ENCODE results near the gene CCDC7.

CCDC7 gene

DNA sequence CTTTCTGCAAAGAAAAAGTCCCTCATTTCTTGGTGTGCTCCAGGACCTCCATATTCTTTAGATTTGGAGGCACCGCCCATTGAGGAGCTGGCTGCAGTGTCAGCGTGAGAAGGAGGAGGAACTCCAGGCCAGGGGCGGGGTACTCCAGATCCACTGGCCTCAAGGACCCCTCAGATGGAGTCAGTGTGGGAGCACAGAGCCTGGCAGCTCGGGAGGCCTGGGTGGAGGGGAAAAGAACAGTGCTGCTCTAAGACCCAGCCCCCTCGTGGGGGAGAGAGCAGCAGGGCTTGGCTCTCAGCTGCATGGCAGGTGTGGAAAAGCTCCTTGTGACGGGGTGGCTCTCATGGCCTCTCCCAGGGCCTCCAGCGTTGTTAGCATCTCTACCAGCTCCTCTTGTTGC lies 441.5 kb downstream of the CCDC7 start:
- CTCF ChIA-PET: no interaction called here
- Histone ChIP-seq H3K36me3 (ENCODE audit: control insufficient read depth in 4 of 4, insufficient read depth in 4 of 4, low read length in 3 of 4) (no peaks in the 10 kb centered on the region), H3K4me1 (ENCODE audit: control extremely low read depth in 1 of 4, control insufficient read depth in 4 of 4, insufficient read depth in 4 of 4, low read length in 3 of 4) (no peaks in the 10 kb centered on the region), H3K9me3 (ENCODE audit: control extremely low read depth in 1 of 5, control insufficient read depth in 4 of 5, insufficient read depth in 2 of 5, low read depth in 1 of 5, low read length in 4 of 5) (no peaks in the 10 kb centered on the region), H3K27ac (ENCODE audit: insufficient read depth in 1 of 2, low read depth in 1 of 2, low read length in 2 of 2, poor library complexity in 1 of 2, severe bottlenecking in 2 of 2) (no peak overlapping the region), H3K27me3 (replicated peaks in 2 of 5; ENCODE audit: control insufficient read depth in 4 of 5, insufficient read depth in 5 of 5, low read length in 4 of 5) (no peaks in the 10 kb centered on the region), H3K4me3 (ENCODE audit: control insufficient read depth in 1 of 7, extremely low read depth in 1 of 7, insufficient read depth in 4 of 7, low read depth in 2 of 7, low read length in 6 of 7) (no peak overlapping the region)
- WGBS (ENCODE audit: insufficient coverage): 96% methylated on average over 7 of the region's 7 CpGs
- POLR2A ChIA-PET: no interaction called here
- no peak for DNase-seq

DNA sequence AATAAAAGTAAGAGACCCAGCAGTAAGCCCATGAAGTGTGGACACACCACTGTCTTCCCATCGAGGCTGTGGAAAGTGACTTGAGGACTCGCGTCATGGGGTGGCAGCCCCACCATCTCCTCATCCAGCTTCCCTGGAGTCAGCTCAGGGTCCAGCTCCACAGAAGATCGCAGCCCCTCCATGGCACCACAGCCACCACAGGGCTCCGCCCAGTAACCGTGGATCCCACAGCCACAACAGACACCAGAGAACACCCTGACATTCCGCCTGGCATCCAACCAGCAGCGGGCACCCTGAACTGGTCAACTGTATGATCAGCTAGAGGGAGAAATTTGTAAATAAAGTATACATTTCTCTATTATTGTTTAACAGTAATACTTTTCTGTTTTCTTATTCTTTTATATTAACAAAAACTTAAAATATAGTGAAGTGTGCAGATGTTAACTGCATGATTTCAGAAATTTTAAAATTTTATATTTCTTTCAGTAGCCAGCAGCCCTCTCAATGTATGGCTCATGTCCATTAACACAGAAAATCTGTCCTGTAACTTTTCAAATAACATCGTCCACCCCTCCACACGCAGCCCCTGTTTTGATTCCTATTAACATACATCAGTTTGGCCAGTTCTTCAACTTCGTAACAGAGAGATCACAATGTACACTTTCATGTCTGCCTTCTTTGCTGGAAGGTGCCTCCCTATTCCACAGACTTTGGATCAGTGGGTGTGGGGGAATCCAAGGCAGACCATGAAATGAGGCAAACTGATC lies 442.4 kb downstream of the CCDC7 start:
- Histone ChIP-seq H3K4me1 (ENCODE audit: control extremely low read depth in 1 of 4, control insufficient read depth in 4 of 4, insufficient read depth in 4 of 4, low read length in 3 of 4) (peaks cover 0 to 3% (median 0%) of the 10 kb centered on the region in 4 experiments), H3K27me3 (replicated peaks in 2 of 5; ENCODE audit: control insufficient read depth in 4 of 5, insufficient read depth in 5 of 5, low read length in 4 of 5) (no peaks in the 10 kb centered on the region), H3K36me3 (ENCODE audit: control insufficient read depth in 4 of 4, insufficient read depth in 4 of 4, low read length in 3 of 4) (no peaks in the 10 kb centered on the region), H3K9me3 (ENCODE audit: control extremely low read depth in 1 of 5, control insufficient read depth in 4 of 5, insufficient read depth in 2 of 5, low read depth in 1 of 5, low read length in 4 of 5) (no peaks in the 10 kb centered on the region), H3K27ac (ENCODE audit: insufficient read depth in 1 of 2, low read depth in 1 of 2, low read length in 2 of 2, poor library complexity in 1 of 2, severe bottlenecking in 2 of 2) (no peak overlapping the region), H3K4me3 (ENCODE audit: control insufficient read depth in 1 of 7, extremely low read depth in 1 of 7, insufficient read depth in 4 of 7, low read depth in 2 of 7, low read length in 6 of 7) (no peak overlapping the region)
- 97% methylated on average over 5 of the region's 11 CpGs for WGBS (ENCODE audit: insufficient coverage)
- ChIA-PET POLR2A (no interaction called here), CTCF (no interaction called here)
- DNase-seq: no peak

DNA sequence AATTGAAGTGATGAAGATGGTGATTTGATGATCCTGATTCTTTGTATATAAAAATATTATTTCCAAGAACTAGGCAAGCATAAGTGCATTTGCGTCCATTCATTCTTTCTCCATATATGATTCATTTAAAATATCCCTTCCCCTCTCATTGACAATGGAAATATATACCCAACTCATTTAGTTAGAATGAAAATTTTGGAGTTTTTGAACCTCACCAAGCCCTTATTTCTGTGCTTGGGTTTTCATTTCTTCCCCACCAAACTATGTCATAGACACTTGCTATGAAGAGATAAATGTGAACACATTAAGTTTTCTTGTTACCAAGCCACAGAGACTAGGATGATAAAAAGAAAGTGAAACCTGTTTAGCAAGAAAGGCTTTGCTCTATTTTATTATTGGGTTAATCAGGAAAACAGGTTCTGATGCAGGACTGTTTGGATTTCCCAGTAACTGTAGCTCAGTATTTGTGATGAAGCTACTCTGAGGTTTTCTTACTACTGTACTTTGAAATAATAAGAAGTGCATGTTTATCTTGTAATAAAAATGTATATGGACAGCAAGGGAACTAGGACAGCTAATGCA lies 443.8 kb downstream of the CCDC7 start:
- DNase-seq: peak in 1 of 3 donors; percentile 17
- Histone ChIP-seq H3K27me3 (replicated peaks in 2 of 5; ENCODE audit: control insufficient read depth in 4 of 5, insufficient read depth in 5 of 5, low read length in 4 of 5) (no peaks in the 10 kb centered on the region), H3K4me3 (ENCODE audit: control insufficient read depth in 1 of 7, extremely low read depth in 1 of 7, insufficient read depth in 4 of 7, low read depth in 2 of 7, low read length in 6 of 7) (no peak overlapping the region), H3K36me3 (ENCODE audit: control insufficient read depth in 4 of 4, insufficient read depth in 4 of 4, low read length in 3 of 4) (no peaks in the 10 kb centered on the region), H3K4me1 (ENCODE audit: control extremely low read depth in 1 of 4, control insufficient read depth in 4 of 4, insufficient read depth in 4 of 4, low read length in 3 of 4) (peaks cover 0 to 7% (median 0%) of the 10 kb centered on the region in 4 experiments), H3K27ac (ENCODE audit: insufficient read depth in 1 of 2, low read depth in 1 of 2, low read length in 2 of 2, poor library complexity in 1 of 2, severe bottlenecking in 2 of 2) (no peak overlapping the region), H3K9me3 (ENCODE audit: control extremely low read depth in 1 of 5, control insufficient read depth in 4 of 5, insufficient read depth in 2 of 5, low read depth in 1 of 5, low read length in 4 of 5) (no peaks in the 10 kb centered on the region)
- no CpG with 5 or more reads among the region's 1 CpG for WGBS (ENCODE audit: insufficient coverage)
- POLR2A ChIA-PET: no interaction called here
- CTCF ChIA-PET: interaction anchor here (0.6 kb wide), 1 partner anchor 39 kb away, joined by 3 read pairs; no protein-coding TSS in a partner anchor

DNA sequence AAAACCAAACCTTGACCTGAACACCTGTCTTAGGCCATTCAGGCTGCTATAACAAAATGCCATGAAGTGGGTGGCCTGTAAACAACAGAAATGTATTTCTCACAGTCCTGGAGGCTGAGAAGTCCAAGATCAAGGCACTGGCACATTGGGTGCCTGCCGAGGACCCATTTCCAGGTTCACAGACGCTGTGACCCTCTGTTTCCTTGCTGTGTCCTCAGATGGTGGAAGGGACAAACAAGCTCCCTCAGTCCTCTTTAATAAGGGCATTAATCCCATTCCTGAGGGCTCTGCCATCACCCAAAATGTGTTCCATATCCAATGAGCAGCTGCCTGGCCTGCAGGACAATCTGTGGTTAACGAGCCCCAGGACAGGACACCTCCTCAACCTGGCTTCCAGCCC lies 444.5 kb downstream of the CCDC7 start:
- peaks cover 0 to 7% (median 0%) of the 10 kb centered on the region in 4 experiments for H3K4me1 ChIP-seq (ENCODE audit: control extremely low read depth in 1 of 4, control insufficient read depth in 4 of 4, insufficient read depth in 4 of 4, low read length in 3 of 4)
- POLR2A ChIA-PET: no interaction called here
- H3K27ac ChIP-seq (ENCODE audit: insufficient read depth in 1 of 2, low read depth in 1 of 2, low read length in 2 of 2, poor library complexity in 1 of 2, severe bottlenecking in 2 of 2): no peak overlapping the region
- H3K9me3 ChIP-seq (ENCODE audit: control extremely low read depth in 1 of 5, control insufficient read depth in 4 of 5, insufficient read depth in 2 of 5, low read depth in 1 of 5, low read length in 4 of 5): no peaks in the 10 kb centered on the region
- H3K27me3 ChIP-seq (replicated peaks in 2 of 5; ENCODE audit: control insufficient read depth in 4 of 5, insufficient read depth in 5 of 5, low read length in 4 of 5): no peaks in the 10 kb centered on the region
- no peak for DNase-seq
- 83% methylated on average over 1 of the region's 3 CpGs for WGBS (ENCODE audit: insufficient coverage)
- CTCF ChIA-PET: no interaction called here
- no peaks in the 10 kb centered on the region for H3K36me3 ChIP-seq (ENCODE audit: control insufficient read depth in 4 of 4, insufficient read depth in 4 of 4, low read length in 3 of 4)
- H3K4me3 ChIP-seq (ENCODE audit: control insufficient read depth in 1 of 7, extremely low read depth in 1 of 7, insufficient read depth in 4 of 7, low read depth in 2 of 7, low read length in 6 of 7): no peak overlapping the region

DNA sequence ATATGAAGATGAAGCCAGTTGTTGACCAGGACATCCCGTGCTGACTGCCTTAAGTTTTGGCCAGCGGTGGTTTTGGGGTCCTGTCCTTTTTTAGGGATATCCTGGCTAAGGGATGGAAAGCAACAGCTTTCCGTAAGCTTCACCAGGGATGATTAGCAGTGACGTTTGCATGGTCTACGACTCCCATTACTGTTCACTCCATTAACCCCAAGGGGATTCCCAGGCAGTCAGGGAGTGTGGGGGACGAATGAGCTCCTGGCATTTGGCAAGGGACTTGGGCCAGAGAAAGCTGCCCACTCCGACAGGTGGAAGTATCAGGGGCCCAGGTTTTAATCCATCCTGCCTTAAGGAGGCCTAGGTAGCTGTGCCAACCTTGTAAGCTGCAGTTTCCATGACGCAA lies 445.3 kb downstream of the CCDC7 start:
- CTCF ChIA-PET: no interaction called here
- H3K27ac ChIP-seq (ENCODE audit: insufficient read depth in 1 of 2, low read depth in 1 of 2, low read length in 2 of 2, poor library complexity in 1 of 2, severe bottlenecking in 2 of 2): no peak overlapping the region
- H3K36me3 ChIP-seq (ENCODE audit: control insufficient read depth in 4 of 4, insufficient read depth in 4 of 4, low read length in 3 of 4): no peaks in the 10 kb centered on the region
- no peaks in the 10 kb centered on the region for H3K27me3 ChIP-seq (replicated peaks in 2 of 5; ENCODE audit: control insufficient read depth in 4 of 5, insufficient read depth in 5 of 5, low read length in 4 of 5)
- H3K4me1 ChIP-seq (ENCODE audit: control extremely low read depth in 1 of 4, control insufficient read depth in 4 of 4, insufficient read depth in 4 of 4, low read length in 3 of 4): peaks cover 0 to 7% (median 0%) of the 10 kb centered on the region in 4 experiments
- WGBS (ENCODE audit: insufficient coverage): 96% methylated on average over 8 of the region's 8 CpGs
- DNase-seq: no peak
- no peak overlapping the region for H3K4me3 ChIP-seq (ENCODE audit: control insufficient read depth in 1 of 7, extremely low read depth in 1 of 7, insufficient read depth in 4 of 7, low read depth in 2 of 7, low read length in 6 of 7)
- no peaks in the 10 kb centered on the region for H3K9me3 ChIP-seq (ENCODE audit: control extremely low read depth in 1 of 5, control insufficient read depth in 4 of 5, insufficient read depth in 2 of 5, low read depth in 1 of 5, low read length in 4 of 5)
- POLR2A ChIA-PET: no interaction called here

DNA sequence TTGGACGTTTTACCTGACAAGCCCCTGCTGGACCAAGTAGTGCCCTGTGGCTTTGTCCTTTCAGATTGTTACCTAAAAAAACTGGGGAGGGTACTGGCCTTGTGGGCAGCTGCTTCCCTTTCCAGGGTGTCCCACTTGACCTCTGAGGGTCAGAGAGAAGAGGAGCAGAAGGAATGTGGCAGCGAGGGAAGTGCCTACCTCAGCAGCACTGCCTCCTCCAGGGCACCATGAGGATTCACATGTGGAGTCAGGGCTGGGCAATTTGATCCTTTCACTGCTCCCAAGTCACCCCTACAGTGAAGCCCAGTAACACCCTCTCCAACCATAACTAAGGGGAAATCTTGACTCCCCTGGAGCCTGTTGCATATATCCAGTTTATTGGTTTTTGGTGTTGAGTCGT lies 447.5 kb downstream of the CCDC7 start:
- H3K27ac ChIP-seq (ENCODE audit: insufficient read depth in 1 of 2, low read depth in 1 of 2, low read length in 2 of 2, poor library complexity in 1 of 2, severe bottlenecking in 2 of 2): no peak overlapping the region
- no peak for DNase-seq
- CTCF ChIA-PET: no interaction called here
- POLR2A ChIA-PET: no interaction called here
- WGBS (ENCODE audit: insufficient coverage): no CpG with 5 or more reads among the region's 3 CpGs
- H3K36me3 ChIP-seq (ENCODE audit: control insufficient read depth in 4 of 4, insufficient read depth in 4 of 4, low read length in 3 of 4): peaks cover 0 to 6% (median 2%) of the 10 kb centered on the region in 4 experiments
- H3K27me3 ChIP-seq (replicated peaks in 2 of 5; ENCODE audit: control insufficient read depth in 4 of 5, insufficient read depth in 5 of 5, low read length in 4 of 5): no peaks in the 10 kb centered on the region
- no peaks in the 10 kb centered on the region for H3K9me3 ChIP-seq (ENCODE audit: control extremely low read depth in 1 of 5, control insufficient read depth in 4 of 5, insufficient read depth in 2 of 5, low read depth in 1 of 5, low read length in 4 of 5)
- H3K4me3 ChIP-seq (ENCODE audit: control insufficient read depth in 1 of 7, extremely low read depth in 1 of 7, insufficient read depth in 4 of 7, low read depth in 2 of 7, low read length in 6 of 7): no peak overlapping the region
- H3K4me1 ChIP-seq (ENCODE audit: control extremely low read depth in 1 of 4, control insufficient read depth in 4 of 4, insufficient read depth in 4 of 4, low read length in 3 of 4): peaks cover 0 to 7% (median 0%) of the 10 kb centered on the region in 4 experiments

DNA sequence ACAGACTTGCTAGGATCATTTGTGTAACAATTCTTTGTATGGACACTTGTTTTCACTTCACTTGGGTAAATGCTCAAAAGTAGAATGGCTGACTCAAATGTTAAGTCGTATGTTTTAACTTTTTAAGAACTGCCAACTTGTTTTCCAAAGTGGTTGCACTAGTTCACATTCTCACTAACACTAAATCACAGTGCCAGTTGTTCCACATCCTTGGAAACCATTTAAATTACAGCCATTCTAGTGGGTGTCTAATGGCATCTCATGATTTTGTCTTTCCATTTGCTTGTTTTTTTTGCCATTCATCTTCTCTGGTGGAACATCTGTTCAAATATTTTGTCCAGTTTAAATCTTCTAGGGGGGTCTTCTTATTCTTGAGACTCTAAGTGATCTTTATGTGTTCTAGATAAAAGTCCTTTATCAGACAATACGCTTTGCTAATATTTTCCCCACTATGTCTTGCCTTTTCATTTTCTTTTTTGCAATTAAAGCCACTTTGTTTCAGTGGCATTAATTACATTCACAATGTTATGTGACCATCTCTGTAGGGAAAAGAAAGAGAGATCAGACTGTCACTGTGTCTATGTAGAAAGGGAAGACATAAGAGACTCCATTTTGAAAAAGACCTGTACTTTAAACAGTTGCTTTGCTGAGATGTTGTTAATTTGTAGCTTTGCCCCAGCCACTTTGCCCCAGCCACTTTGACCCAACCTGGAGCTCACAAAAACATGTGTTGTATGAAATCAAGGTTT lies 448.1 kb downstream of the CCDC7 start:
- no peak overlapping the region for H3K4me3 ChIP-seq (ENCODE audit: control insufficient read depth in 1 of 7, extremely low read depth in 1 of 7, insufficient read depth in 4 of 7, low read depth in 2 of 7, low read length in 6 of 7)
- peaks cover 0 to 7% (median 0%) of the 10 kb centered on the region in 4 experiments for H3K4me1 ChIP-seq (ENCODE audit: control extremely low read depth in 1 of 4, control insufficient read depth in 4 of 4, insufficient read depth in 4 of 4, low read length in 3 of 4)
- ChIA-PET POLR2A (no interaction called here), CTCF (no interaction called here)
- 83% methylated on average over 1 of the region's 2 CpGs for WGBS (ENCODE audit: insufficient coverage)
- DNase-seq: no peak
- no peak overlapping the region for H3K27ac ChIP-seq (ENCODE audit: insufficient read depth in 1 of 2, low read depth in 1 of 2, low read length in 2 of 2, poor library complexity in 1 of 2, severe bottlenecking in 2 of 2)
- H3K27me3 ChIP-seq (replicated peaks in 2 of 5; ENCODE audit: control insufficient read depth in 4 of 5, insufficient read depth in 5 of 5, low read length in 4 of 5): no peaks in the 10 kb centered on the region
- H3K36me3 ChIP-seq (ENCODE audit: control insufficient read depth in 4 of 4, insufficient read depth in 4 of 4, low read length in 3 of 4): peaks cover 0 to 7% (median 6%) of the 10 kb centered on the region in 4 experiments
- no peaks in the 10 kb centered on the region for H3K9me3 ChIP-seq (ENCODE audit: control extremely low read depth in 1 of 5, control insufficient read depth in 4 of 5, insufficient read depth in 2 of 5, low read depth in 1 of 5, low read length in 4 of 5)
